ENCODE data around the gene ARF6.

GRCh38 chr14:49880267-49881064 is 12.4 kb upstream of the ARF6 start:
- TF ChIP-seq CTCF (IDR thresholded peaks at IDR 0.05; ENCODE audit: low read depth, low read length) = no peak
- TF ChIP-seq EZH2phosphoT487 (IDR thresholded peaks at IDR 0.05; ENCODE audit: low read depth) = no peak
